Astrocyte (in vitro differentiated cells and primary cell): ENCODE measurements around the gene SVIL. TPM values are rescaled to one million over a fixed set of nuclear protein-coding genes. Genes with fewer than 3 reads are reported as not detected.
A peak's percentile ranks its signal among the peaks of the same experiment; 100 is the strongest.
"Not testable (repeated sequence)": the region's sequence is repeated elsewhere in the genome, so short reads cannot be mapped to it uniquely, and the experiment has no call there.

Experiments
- DNase-seq: peaks from one replicate; pipeline ENCODE4 v3.0.0-alpha.2; 2010; ENCODE audit warnings: low read depth
- FAIRE-seq: peaks from 2 replicates; lab custom pipeline; 2011; peaks lifted over from hg19 to GRCh38; lab: Jason Lieb, UNC
- H2AFZ ChIP-seq: 2 replicates; pipeline ENCODE4 v1.6.0; 2012; ENCODE audit warnings: low read depth, low read length, inconsistent platforms
- H3K27ac ChIP-seq: 2 replicates; pipeline ENCODE4 v1.5.1; 2011; ENCODE audit warnings: low read depth, low read length, inconsistent platforms
- H3K27me3 ChIP-seq: 2 replicates; pipeline ENCODE4 v1.6.0; 2011; ENCODE audit warnings: low read length, inconsistent platforms; ENCODE audit not compliant: insufficient read depth
- H3K36me3 ChIP-seq: 2 replicates; pipeline ENCODE4 v1.5.1; 2011; ENCODE audit warnings: low read length, inconsistent platforms; ENCODE audit not compliant: insufficient read depth
- H3K4me1 ChIP-seq: 2 replicates; pipeline ENCODE4 v1.5.1; 2011; ENCODE audit warnings: low read length, inconsistent platforms; ENCODE audit not compliant: insufficient read depth
- H3K4me2 ChIP-seq: 2 replicates; pipeline ENCODE4 v1.6.0; 2012; ENCODE audit warnings: low read length, inconsistent platforms
- H3K4me3 ChIP-seq: 2 replicates; pipeline ENCODE4 v1.5.1; 2011; ENCODE audit warnings: low read depth, mild to moderate bottlenecking, low read length, inconsistent platforms; ENCODE audit not compliant: insufficient read depth
- H3K79me2 ChIP-seq: 2 replicates; pipeline ENCODE4 v1.6.0; 2012; ENCODE audit warnings: mild to moderate bottlenecking, low read length, inconsistent platforms; ENCODE audit not compliant: insufficient read depth
- H3K9ac ChIP-seq: 2 replicates; pipeline ENCODE4 v1.6.0; 2012; ENCODE audit warnings: mild to moderate bottlenecking, low read length, inconsistent platforms
- H3K9me3 ChIP-seq: 2 replicates; pipeline ENCODE4 v1.5.1; 2012; ENCODE audit warnings: low read depth, mild to moderate bottlenecking, low read length, inconsistent platforms; ENCODE audit not compliant: insufficient read depth
- H4K20me1 ChIP-seq: 2 replicates; pipeline ENCODE4 v1.6.0; 2012; ENCODE audit warnings: low read length, inconsistent platforms; ENCODE audit not compliant: insufficient read depth
- H3K27ac Mint-ChIP-seq: one replicate; pipeline ENCODE4 v1.8.0; 2021; ENCODE audit warnings: mild to moderate bottlenecking, mixed read lengths; ENCODE audit not compliant: unreplicated experiment
- H3K27me3 Mint-ChIP-seq: one replicate; pipeline ENCODE4 v1.8.0; 2021; ENCODE audit warnings: low read depth, mixed read lengths; ENCODE audit not compliant: unreplicated experiment
- H3K36me3 Mint-ChIP-seq: one replicate; pipeline ENCODE4 v1.8.0; 2021; ENCODE audit warnings: low read depth, mixed read lengths; ENCODE audit not compliant: unreplicated experiment
- H3K4me1 Mint-ChIP-seq: one replicate; pipeline ENCODE4 v1.8.0; 2021; ENCODE audit warnings: low read depth, mixed read lengths; ENCODE audit not compliant: unreplicated experiment
- H3K4me3 Mint-ChIP-seq: one replicate; pipeline ENCODE4 v1.8.0; 2021; ENCODE audit warnings: mild to moderate bottlenecking, moderate library complexity, mixed read lengths; ENCODE audit not compliant: unreplicated experiment
- H3K9me3 Mint-ChIP-seq: one replicate; pipeline ENCODE4 v1.8.0; 2021; ENCODE audit warnings: mild to moderate bottlenecking, mixed read lengths; ENCODE audit not compliant: unreplicated experiment
- EZH2 ChIP-seq: IDR thresholded peaks from 2 replicates; pipeline ENCODE4 v1.6.1; 2012; ENCODE audit warnings: mild to moderate bottlenecking, low read length, inconsistent platforms; ENCODE audit not compliant: insufficient read depth
- total RNA-seq: library from RNA; stranded (reverse); gene quantifications from 2 replicates; pipeline ENCODE4 v1.2.1, GENCODE V29; 2021
- TF ChIP-seq, protein P1 (sequence below): IDR thresholded peaks from 2 replicates; pipeline ENCODE4 v1.5.1; 2011; ENCODE audit warnings: low read depth, mild to moderate bottlenecking, inconsistent platforms, low read length, moderate library complexity; ENCODE audit not compliant: insufficient read depth

SVIL gene
- total RNA-seq, 1 donor from 2014 or later: 70.4 TPM

DNA sequence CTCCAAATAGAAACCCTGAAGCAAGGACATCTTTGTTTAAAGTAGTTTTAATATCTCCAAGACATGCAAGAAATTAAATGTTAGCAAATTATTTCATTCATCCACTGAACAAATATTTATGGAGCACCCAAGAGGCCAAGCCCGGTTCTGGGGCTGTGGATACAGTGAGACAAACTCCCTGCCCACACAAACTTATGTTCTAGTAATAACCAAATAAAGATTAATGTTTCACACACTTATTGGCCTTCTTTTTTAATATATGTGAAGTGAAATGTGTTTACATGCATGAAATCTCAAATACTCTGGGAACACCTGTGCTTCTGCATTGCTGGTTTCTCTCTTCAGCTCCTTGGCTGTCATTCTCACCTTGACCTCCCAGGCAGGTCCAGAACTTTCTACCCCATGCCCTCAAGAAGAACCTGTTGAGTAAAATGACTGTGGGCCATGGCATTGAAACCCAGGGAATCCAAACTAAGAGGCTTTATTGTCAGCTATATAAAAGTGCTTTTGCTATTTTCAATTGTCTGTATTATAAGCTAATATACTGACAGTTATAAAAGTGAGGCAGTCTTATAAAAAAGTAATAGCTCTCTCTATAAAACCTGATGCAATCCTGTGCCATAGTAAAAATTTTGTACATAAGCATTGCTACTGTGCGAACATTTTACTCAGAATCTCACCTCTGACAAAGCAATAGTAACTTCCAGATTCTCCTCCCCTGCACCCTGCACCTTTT is 43.7 kb downstream of the SVIL start:
- Histone ChIP-seq H4K20me1 (peaks cover 42% of the 10 kb centered on the region), H3K4me1 (peaks cover 28% of the 10 kb centered on the region), H3K4me3 (no peak overlapping the region), H3K27me3 (no peaks in the 10 kb centered on the region), H2AFZ (no peak overlapping the region), H3K4me2 (no peak overlapping the region), H3K27ac (no peak overlapping the region), H3K9me3 (no peaks in the 10 kb centered on the region), H3K9ac (no peak overlapping the region), H3K79me2 (peaks cover 43% of the 10 kb centered on the region), H3K36me3 (no peaks in the 10 kb centered on the region)
- TF ChIP-seq EZH2: no peak
- TF ChIP-seq, protein P1, sequence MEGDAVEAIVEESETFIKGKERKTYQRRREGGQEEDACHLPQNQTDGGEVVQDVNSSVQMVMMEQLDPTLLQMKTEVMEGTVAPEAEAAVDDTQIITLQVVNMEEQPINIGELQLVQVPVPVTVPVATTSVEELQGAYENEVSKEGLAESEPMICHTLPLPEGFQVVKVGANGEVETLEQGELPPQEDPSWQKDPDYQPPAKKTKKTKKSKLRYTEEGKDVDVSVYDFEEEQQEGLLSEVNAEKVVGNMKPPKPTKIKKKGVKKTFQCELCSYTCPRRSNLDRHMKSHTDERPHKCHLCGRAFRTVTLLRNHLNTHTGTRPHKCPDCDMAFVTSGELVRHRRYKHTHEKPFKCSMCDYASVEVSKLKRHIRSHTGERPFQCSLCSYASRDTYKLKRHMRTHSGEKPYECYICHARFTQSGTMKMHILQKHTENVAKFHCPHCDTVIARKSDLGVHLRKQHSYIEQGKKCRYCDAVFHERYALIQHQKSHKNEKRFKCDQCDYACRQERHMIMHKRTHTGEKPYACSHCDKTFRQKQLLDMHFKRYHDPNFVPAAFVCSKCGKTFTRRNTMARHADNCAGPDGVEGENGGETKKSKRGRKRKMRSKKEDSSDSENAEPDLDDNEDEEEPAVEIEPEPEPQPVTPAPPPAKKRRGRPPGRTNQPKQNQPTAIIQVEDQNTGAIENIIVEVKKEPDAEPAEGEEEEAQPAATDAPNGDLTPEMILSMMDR: no peak
- peaks cover 6% of the 10 kb centered on the region for H3K36me3 Mint-ChIP-seq
- no peak overlapping the region for H3K4me3 Mint-ChIP-seq
- H3K27ac Mint-ChIP-seq: peak overlapping the region; percentile 55
- H3K27me3 Mint-ChIP-seq: no peaks in the 10 kb centered on the region
- H3K4me1 Mint-ChIP-seq: peaks cover 37% of the 10 kb centered on the region
- H3K9me3 Mint-ChIP-seq: no peaks in the 10 kb centered on the region
- no peak for DNase-seq
- FAIRE-seq: no peak

DNA sequence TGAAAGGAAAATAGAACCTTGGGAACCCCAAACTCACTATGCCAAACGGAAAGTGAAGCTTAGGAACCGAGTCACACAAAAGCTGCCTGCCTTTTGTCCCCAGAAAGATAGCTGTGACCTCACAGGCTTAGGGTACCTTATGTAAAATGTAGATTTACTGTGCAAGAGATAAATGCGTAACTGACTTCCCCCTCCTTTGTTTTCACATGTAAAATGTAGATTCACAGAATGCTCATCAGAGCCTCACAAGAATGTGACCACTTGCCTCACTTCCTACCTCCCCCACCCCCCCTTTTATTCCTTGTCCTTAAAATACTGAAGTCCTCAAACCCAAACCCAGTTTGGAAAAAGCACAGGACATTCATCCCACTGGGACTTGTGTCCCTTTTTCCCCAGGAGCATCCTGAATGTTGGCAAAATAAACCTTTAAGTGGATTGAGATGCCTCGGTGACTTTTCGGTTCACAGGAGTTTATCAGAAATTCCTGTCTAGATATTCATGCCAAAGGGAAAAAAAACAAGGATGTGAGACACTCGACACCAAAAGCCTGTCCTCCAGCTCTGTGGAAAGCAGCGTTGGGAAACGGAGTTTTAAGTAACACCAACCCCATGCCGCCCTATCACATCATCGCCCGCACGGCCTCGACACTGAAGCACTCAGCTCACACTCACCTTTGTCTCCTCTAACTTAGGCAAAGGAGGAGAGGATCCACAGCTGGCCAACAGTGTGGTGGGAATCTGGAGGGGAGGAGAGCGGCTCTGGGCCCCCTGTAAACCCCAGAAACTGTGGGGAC is 45.9 kb downstream of the SVIL start:
- Mint-ChIP-seq H3K27ac (peak overlapping the region; percentile 55), H3K9me3 (no peaks in the 10 kb centered on the region), H3K27me3 (no peaks in the 10 kb centered on the region), H3K36me3 (peaks cover 6% of the 10 kb centered on the region), H3K4me1 (peaks cover 46% of the 10 kb centered on the region), H3K4me3 (no peak overlapping the region)
- H3K9me3 ChIP-seq: no peaks in the 10 kb centered on the region
- peak; percentile 37 for FAIRE-seq
- no peak overlapping the region for H2AFZ ChIP-seq
- peaks cover 41% of the 10 kb centered on the region for H3K79me2 ChIP-seq
- H4K20me1 ChIP-seq: peaks cover 47% of the 10 kb centered on the region
- H3K4me1 ChIP-seq: peaks cover 41% of the 10 kb centered on the region
- H3K27ac ChIP-seq: peak overlapping the region; percentile 69
- peak overlapping the region; percentile 68 for H3K4me2 ChIP-seq
- DNase-seq: peak; percentile 47
- H3K4me3 ChIP-seq: peak overlapping the region; percentile 31
- H3K27me3 ChIP-seq: no peaks in the 10 kb centered on the region
- H3K9ac ChIP-seq: peak overlapping the region; percentile 50
- H3K36me3 ChIP-seq: no peaks in the 10 kb centered on the region
- TF ChIP-seq EZH2: no peak
- TF ChIP-seq, protein P1: no peak

DNA sequence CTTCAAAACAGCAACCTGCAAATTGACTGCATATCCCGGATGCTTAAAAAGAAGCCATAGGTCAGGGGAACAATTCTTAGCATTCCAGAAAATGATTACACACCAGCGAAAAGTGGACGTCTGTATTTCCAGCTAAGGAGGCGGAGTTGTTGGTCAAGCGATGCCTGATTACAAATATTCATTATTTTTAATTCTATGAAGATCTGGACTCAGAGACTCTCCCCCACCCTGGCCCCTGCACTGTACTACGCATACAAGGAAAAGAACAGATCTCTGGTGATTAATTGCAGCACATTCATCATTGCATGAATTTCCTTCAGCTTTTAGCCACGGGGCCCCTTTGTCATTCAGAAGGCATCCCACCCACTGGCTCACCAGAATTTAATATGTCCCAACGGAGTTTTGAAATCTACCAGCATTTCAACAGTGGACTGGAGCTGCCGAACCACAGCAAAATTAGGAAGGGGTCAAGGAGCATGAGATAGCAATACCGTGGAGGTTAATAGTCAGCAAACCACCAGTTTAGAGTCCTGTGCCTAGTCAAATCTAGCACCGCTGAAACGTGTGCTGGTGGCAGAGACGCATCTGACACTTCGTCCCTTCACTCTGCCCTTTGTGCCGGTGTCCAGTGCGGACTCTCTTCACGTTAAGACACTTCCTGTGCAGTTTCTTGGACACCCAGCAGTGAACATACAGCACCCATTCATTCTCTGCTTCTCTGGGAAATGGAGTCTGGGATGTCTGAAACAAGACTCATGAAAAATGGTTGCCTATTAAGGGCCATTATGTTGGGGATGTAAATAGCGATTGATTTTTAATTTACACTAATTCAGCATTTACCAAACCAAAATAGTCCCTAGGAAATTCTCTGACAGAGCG is 46.8 kb downstream of the SVIL start:
- peaks cover 35% of the 10 kb centered on the region for H3K79me2 ChIP-seq
- H4K20me1 ChIP-seq: peaks cover 47% of the 10 kb centered on the region
- peak overlapping the region; percentile 31 for H3K4me3 ChIP-seq
- not testable (repeated sequence) for FAIRE-seq, H3K4me3 Mint-ChIP-seq, H3K9me3 ChIP-seq, H3K36me3 Mint-ChIP-seq, H3K27me3 ChIP-seq, H3K9me3 Mint-ChIP-seq, H2AFZ ChIP-seq, H3K36me3 ChIP-seq, H3K27me3 Mint-ChIP-seq
- H3K4me1 Mint-ChIP-seq: peaks cover 49% of the 10 kb centered on the region
- peaks cover 49% of the 10 kb centered on the region for H3K4me1 ChIP-seq
- peak overlapping the region; percentile 50 for H3K9ac ChIP-seq
- peak overlapping the region; percentile 55 for H3K27ac Mint-ChIP-seq
- peak overlapping the region; percentile 68 for H3K4me2 ChIP-seq
- DNase-seq: peak; percentile 82
- H3K27ac ChIP-seq: peak overlapping the region; percentile 69

DNA sequence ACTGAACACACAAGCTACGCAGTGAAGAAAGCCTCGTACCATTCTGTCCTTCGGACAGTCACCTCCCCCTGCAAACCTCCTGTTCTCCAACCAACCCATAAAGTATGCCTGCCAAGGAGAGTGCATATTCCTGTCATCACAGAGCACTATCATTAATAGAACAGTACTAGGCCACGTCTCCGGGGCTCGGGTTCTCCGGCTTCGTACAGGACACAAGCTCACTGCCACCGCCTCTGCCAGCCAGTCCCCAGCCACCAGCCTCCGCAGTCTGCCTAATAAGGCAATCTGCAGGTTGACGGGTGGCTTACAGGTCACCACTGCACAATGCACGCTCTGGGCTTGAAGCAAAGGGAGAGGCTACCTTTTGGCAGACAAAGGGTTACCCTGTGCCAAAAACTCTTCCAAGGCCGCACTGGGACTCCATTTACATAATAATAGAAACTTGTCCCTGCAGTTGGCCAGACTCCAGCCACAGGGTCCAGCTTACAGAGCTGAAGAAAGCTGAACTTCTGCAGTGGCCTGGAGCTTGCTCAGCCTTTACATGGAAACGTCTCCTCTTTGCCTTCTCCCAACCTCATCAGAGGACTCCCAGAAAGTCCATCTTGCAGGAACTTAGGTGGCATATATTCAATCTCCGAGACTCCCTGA is 47.5 kb downstream of the SVIL start:
- not testable (repeated sequence) for H3K27ac Mint-ChIP-seq, H3K27me3 ChIP-seq, H3K9me3 ChIP-seq, H3K36me3 Mint-ChIP-seq, H2AFZ ChIP-seq, DNase-seq, FAIRE-seq, H3K9me3 Mint-ChIP-seq, H3K4me3 ChIP-seq, H3K9ac ChIP-seq, H3K36me3 ChIP-seq, H3K27me3 Mint-ChIP-seq, H3K4me3 Mint-ChIP-seq
- Histone ChIP-seq H3K4me1 (peaks cover 49% of the 10 kb centered on the region), H3K4me2 (peak overlapping the region; percentile 37), H3K79me2 (peaks cover 32% of the 10 kb centered on the region), H4K20me1 (peaks cover 44% of the 10 kb centered on the region), H3K27ac (peak overlapping the region; percentile 10)
- H3K4me1 Mint-ChIP-seq: peaks cover 51% of the 10 kb centered on the region
